Body of pancreas (tissue), 4 donors: ENCODE data around the gene LIPE. TPM values are rescaled to one million over a fixed set of nuclear protein-coding genes. Genes with fewer than 3 reads are reported as not detected.

ENCODE experiments used
- ATAC-seq: fragments of 150-250 bp; one replicate; pipeline ENCODE4 v1.9.1; 2016
- DNase-seq, 4 donors: peaks; one replicate each; pipeline ENCODE4 v3.0.0-alpha.2; 2019
- H3K27ac ChIP-seq, 4 donors: fragments of 200-600 bp; sonication (generic); 1 replicate in 3 of 4; 2 replicates in 1 of 4; pipeline versions ENCODE4 v1.5.1 to v1.6.1; 2016 to 2019; ENCODE audit warnings: mild to moderate bottlenecking in 1 of 4, mixed read lengths in 1 of 4, moderate library complexity in 1 of 4
- H3K27me3 ChIP-seq, 2 donors: fragments of 200-600 bp; sonication (generic); one replicate each; pipeline ENCODE4 v1.6.0; 2016; ENCODE audit warnings: mild to moderate bottlenecking in 1 of 2
- H3K36me3 ChIP-seq, 2 donors: fragments of 200-600 bp; sonication (generic); replicated peaks in 1 of 2; 2 replicates each; pipeline ENCODE4 v1.5.1; 2016; ENCODE audit warnings: low read depth in 2 of 2; ENCODE audit not compliant: insufficient read depth in 1 of 2
- H3K4me1 ChIP-seq: fragments of 200-600 bp; sonication (generic); one replicate; pipeline ENCODE4 v1.6.0; 2016
- H3K4me3 ChIP-seq, 2 donors: fragments of 200-600 bp; sonication (generic); 1 replicate in 1 of 2; 2 replicates in 1 of 2; pipeline ENCODE4 v1.5.1; 2016 to 2019
- H3K9me3 ChIP-seq, 3 donors: fragments of 200-600 bp; sonication (generic); 1 replicate in 2 of 3; 2 replicates in 1 of 3; pipeline ENCODE4 v1.5.1; 2016
- CTCF ChIP-seq, 7 experiments: fragments of 450-650 bp in 4 of 7; fragments of 200-600 bp in 3 of 7; sonication (generic) in 3 of 7; IDR thresholded peaks; one replicate each; pipeline ENCODE4 v1.5.1; 2016 to 2019; ENCODE audit warnings: antibody characterized with exemption in 7 of 7
- POLR2A ChIP-seq, 3 donors: fragments of 450-650 bp; IDR thresholded peaks; one replicate each; pipeline ENCODE4 v1.6.1; 2016; ENCODE audit warnings: antibody characterized with exemption in 3 of 3, mild to moderate bottlenecking in 2 of 3
- WGBS, 2 donors: methylation state at CpG; one replicate each; pipeline ENCODE4 v1.1.5; 2017; 5-methylcytosine and 5-hydroxymethylcytosine counted together
- intact Hi-C: fragments of 100-400 bp; cut with DNase I; formaldehyde crosslinking; loops from one replicate; pipeline ENCODE4 v1.15.1; 2023
- small RNA-seq: library from RNA; depleted of rRNA; stranded (forward); fragments of <200 nt; gene quantifications from one replicate; pipeline ENCODE3, GENCODE V24; 2016
- total RNA-seq, 2 donors: library from RNA; depleted of rRNA; stranded (reverse); fragments of >200 nt; gene quantifications; one replicate each; pipeline ENCODE4 v1.1.0, GENCODE V29; 2016

Gene LIPE
- total RNA-seq, 2 donors from 2014 or later = 8.3 to 357 TPM

GRCh38 chr19:42352301-42353259, 74.6 kb downstream of the LIPE start:
- H3K27ac ChIP-seq = no peak overlapping the region
- WGBS, 2 donors = 87 to 91% methylated on average over 17 to 25 of the region's 31 CpGs
- no peak for DNase-seq
- H3K9me3 ChIP-seq = no peaks in the 10 kb centered on the region
- H3K4me1 ChIP-seq = no peaks in the 10 kb centered on the region
- no peak overlapping the region for H3K4me3 ChIP-seq
- H3K36me3 ChIP-seq = no peaks in the 10 kb centered on the region
- TF ChIP-seq CTCF (IDR thresholded peaks at IDR 0.05) (no peak), POLR2A (IDR thresholded peaks at IDR 0.05) (no peak)
- intact Hi-C loops = no loop called here
- H3K27me3 ChIP-seq = no peaks in the 10 kb centered on the region
- no peak for ATAC-seq

Small RNA genes within 50 kb of the gene (small RNA-seq; reads per million reads assigned to genes)
- gene RNU4-60P = not detected

Other genes starting within 250 kb of the LIPE start
- gene DEDD2, start 209.7 kb downstream of the LIPE start, total RNA-seq = 10 to 100 TPM; 34.8 to 44.2 TPM
- 1 to 10 TPM; 4.9 to 6.0 TPM for gene ZNF526, start 207.1 kb downstream of the LIPE start, total RNA-seq
- 10 to 100 TPM; 12.5 to 14.5 TPM for gene GSK3A, start 184.8 kb downstream of the LIPE start, total RNA-seq
- 10 to 100 TPM; 10.6 to 31.6 TPM for gene ERF, start 172.3 kb downstream of the LIPE start, total RNA-seq
- gene CIC, start 158.1 kb downstream of the LIPE start, total RNA-seq = 10 to 100 TPM; 40.5 to 61.0 TPM
- gene PRR19, start 125.3 kb downstream of the LIPE start, total RNA-seq = under 1 TPM in 1 of 2 donors, not detected in 1; 0.52 TPM
- 10 to 100 TPM in 1 of 2 donors, 1 to 10 TPM in 1; 7.9 to 12.5 TPM for gene PAFAH1B3, start 124.8 kb downstream of the LIPE start, total RNA-seq
- gene TMEM145, start 114.1 kb downstream of the LIPE start, total RNA-seq = not detected
- 10 to 100 TPM in 1 of 2 donors, 1 to 10 TPM in 1; 9.9 to 24.1 TPM for gene MEGF8, start 101.8 kb downstream of the LIPE start, total RNA-seq
- gene CNFN, start 37.1 kb downstream of the LIPE start, total RNA-seq = not detected
- gene CXCL17, start 15.6 kb upstream of the LIPE start, total RNA-seq = 10 to 100 TPM in 1 of 2 donors, 1 to 10 TPM in 1; 6.3 to 19.2 TPM
- 1 to 10 TPM; 1.8 to 2.3 TPM for gene CEACAM1, start 101.1 kb upstream of the LIPE start, total RNA-seq
- not detected for gene CEACAM8, start 167.5 kb upstream of the LIPE start, total RNA-seq